HL-60/S4 treated with phorbol 12-myristate 13-acetate at 8.2 ng/mL for 4 days and 3 days (cell line): ENCODE measurements around the gene PUM1.

ENCODE experiments used
- in situ Hi-C: fragments of 300-500 bp; cut with MboI; formaldehyde crosslinking; loops from 2 replicates; pipeline ENCODE4 v1.15.0; 2022; ENCODE audit warnings: low sequenced_read_pairs

Gene PUM1

GRCh38 chr1:30934613-30935012 lies 130.9 kb downstream of the PUM1 start:
- in situ Hi-C loops = no loop called here

GRCh38 chr1:30933874-30934252 lies 131.7 kb downstream of the PUM1 start:
- in situ Hi-C loops = no loop called here

- in situ Hi-C loops = no loop called here
Observed at GRCh38 chr1:30930631-30931173, 134.8 kb downstream of the PUM1 start.

- in situ Hi-C loops = no loop called here
Observed at GRCh38 chr1:30929944-30930525, 135.5 kb downstream of the PUM1 start.

- in situ Hi-C loops = no loop called here
Observed at GRCh38 chr1:30929135-30929889, 136.2 kb downstream of the PUM1 start.

- in situ Hi-C loops = no loop called here
Observed at GRCh38 chr1:30928789-30929134, 136.8 kb downstream of the PUM1 start.

- in situ Hi-C loops = no loop called here
Observed at GRCh38 chr1:30928171-30928570, 137.3 kb downstream of the PUM1 start.

- in situ Hi-C loops = no loop called here
Observed at GRCh38 chr1:30927448-30927847, 138.1 kb downstream of the PUM1 start.

- in situ Hi-C loops = no loop called here
Observed at GRCh38 chr1:30923597-30923996, 141.9 kb downstream of the PUM1 start.

GRCh38 chr1:30920827-30921226 lies 144.7 kb downstream of the PUM1 start:
- in situ Hi-C loops = no loop called here

GRCh38 chr1:30919025-30919881 lies 146.3 kb downstream of the PUM1 start:
- in situ Hi-C loops = no loop called here

- in situ Hi-C loops = no loop called here
Observed at GRCh38 chr1:30916296-30916695, 149.2 kb downstream of the PUM1 start.

- in situ Hi-C loops = no loop called here
Observed at GRCh38 chr1:30915491-30916230, 149.9 kb downstream of the PUM1 start.

- in situ Hi-C loops = loop anchor here (5.0 kb wide), 1 partner anchor 128 kb away; no protein-coding TSS in a partner anchor
Observed at GRCh38 chr1:30914931-30915330, 150.6 kb downstream of the PUM1 start.

GRCh38 chr1:30914587-30914922 lies 151.0 kb downstream of the PUM1 start:
- in situ Hi-C loops = loop anchor here (5.0 kb wide), 1 partner anchor 127 kb away; no protein-coding TSS in a partner anchor

GRCh38 chr1:30912913-30913652 lies 152.4 kb downstream of the PUM1 start:
- in situ Hi-C loops = loop anchor here (5.0 kb wide), 1 partner anchor 126 kb away; no protein-coding TSS in a partner anchor

GRCh38 chr1:30912224-30912623 lies 153.3 kb downstream of the PUM1 start:
- in situ Hi-C loops = loop anchor here (5.0 kb wide), 1 partner anchor 125 kb away; no protein-coding TSS in a partner anchor

GRCh38 chr1:30911059-30911954 lies 154.2 kb downstream of the PUM1 start:
- in situ Hi-C loops = loop anchor here (5.0 kb wide), 1 partner anchor 124 kb away; no protein-coding TSS in a partner anchor
